GM18858 (cell line): Measurements from ENCODE around the gene SLCO2A1.

ENCODE experiments used
- ATAC-seq: cut with Tn5 transposase; IDR thresholded peaks from one replicate; pipeline ENCODE4 v1.9.1; 2021; ENCODE audit not compliant: unreplicated experiment

SLCO2A1 gene

GRCh38 chr3:134035836-134036235 lies 6.1 kb upstream of the SLCO2A1 start:
- no peak for ATAC-seq

DNA sequence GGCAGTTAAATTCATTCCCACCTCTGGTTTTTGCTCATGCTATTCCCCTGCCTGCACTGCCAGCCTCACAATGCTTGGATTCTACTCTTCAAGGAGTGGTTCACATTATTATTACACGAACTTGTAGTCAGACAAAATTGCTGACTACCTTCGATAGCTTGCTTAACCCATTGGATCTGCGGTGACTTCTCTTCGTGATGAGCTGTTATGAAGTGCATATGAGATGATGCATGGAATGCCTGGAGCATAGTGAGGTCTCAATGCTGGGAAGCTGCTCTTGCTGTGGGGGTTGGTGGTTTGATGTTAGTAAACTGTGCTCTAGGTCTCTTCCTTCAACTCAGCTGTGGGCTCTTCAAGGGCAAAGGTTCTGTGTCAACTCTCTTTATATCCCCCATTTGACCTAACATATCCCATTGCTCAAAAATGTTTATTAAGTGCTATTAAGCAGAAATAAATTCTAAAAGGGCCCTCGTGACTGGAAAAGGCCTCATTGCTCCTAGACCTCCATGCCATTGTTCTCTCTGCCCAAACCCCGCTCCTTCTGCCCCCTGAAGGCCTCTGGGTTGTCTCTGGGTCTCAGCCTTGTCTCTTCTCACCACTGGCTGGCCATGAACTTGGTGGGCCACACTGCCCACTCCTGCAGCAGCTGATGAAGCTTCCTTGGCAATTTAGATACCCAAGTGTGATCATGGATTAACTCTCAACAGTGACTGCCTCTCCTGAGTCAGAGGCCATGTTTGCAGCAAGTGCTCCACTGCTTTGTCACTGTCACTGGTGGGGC lies 4.5 kb upstream of the SLCO2A1 start:
- no peak for ATAC-seq

- ATAC-seq, result no peak
These were observed 3.7 kb upstream of the SLCO2A1 start for GRCh38 chr3:134033315-134033996.

GRCh38 chr3:134031348-134031915 lies 1.7 kb upstream of the SLCO2A1 start:
- no peak for ATAC-seq

- ATAC-seq, result no peak
These were observed 938 bp upstream of the SLCO2A1 start for GRCh38 chr3:134030379-134031347.

- ATAC-seq, result no peak
These were observed 430 bp downstream of the SLCO2A1 start for GRCh38 chr3:134029256-134029733.

DNA sequence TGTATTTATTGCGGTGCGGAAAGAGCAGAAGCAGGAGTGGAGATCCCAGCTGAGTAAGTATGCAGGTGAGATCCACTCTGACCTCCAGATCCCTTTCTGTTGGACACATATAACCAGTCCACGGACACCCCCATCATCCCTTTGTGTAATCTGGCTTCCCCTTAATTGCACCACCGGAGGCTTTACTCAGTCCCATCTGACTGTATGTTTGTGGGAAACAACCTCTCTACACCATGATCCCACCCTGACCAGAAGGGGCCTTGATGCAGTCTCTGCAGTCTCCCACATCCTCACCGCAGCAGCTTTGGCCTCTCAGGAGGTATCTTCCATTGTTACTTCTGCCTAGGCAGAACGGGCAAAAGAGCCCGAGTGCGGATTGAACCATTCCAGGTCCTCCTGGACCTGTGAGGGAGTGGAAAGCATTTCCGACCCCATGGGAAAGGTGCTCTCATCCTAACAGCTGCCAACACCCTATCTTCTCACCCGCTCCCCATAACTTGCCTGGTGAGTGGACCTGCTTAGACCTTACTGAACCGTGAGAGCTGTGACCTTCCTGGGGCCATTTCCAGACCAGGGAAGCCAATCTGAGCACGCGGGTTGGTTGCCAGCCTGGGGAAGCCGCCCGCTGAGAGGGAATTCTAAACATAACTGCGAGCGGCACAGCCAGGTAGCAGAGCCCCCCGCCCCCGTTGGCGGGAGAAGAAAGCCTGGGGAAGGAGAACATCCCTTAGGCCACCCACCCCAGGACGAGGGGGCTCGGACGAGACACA lies 1.1 kb downstream of the SLCO2A1 start:
- ATAC-seq, result no peak

DNA sequence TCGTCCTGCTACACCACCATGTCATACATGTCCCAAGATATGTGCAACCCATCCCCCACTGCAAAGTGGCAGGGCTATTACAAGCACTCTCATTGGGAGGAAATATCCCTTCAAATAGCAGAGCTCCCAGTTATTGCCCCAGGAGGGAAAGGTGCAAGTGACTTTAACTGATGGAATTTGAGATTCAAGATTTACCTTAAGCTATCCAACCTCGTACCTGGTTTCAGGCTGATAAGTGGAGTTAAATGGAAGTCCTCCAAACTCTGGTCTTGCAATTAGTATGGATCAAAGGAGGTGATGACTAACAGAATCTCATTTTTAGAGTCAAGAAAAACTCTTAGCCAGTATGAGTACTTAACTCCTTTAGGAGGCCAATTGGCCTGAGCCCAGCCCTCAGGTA lies 2.1 kb downstream of the SLCO2A1 start:
- no peak for ATAC-seq

- no peak for ATAC-seq
These were observed 9.5 kb downstream of the SLCO2A1 start for GRCh38 chr3:134020135-134020680.

DNA sequence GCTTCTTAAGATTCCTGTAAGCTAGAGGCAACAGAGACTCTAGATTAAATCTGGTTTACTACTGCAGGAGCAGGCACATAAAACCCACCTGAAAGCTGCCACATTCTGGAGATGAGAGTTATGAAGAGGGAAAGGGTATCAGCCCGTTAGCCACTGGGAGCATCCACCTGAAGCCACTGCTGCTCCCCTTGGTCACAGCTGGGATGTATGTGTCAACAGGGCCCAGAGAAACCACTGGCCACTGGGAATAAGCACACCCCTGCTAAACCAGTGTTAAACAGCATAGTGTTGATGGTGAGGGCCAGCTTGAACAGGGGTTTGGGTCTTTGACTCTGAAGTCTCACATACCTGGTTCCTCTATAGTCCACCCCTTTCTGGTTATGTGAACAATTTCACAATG lies 10.9 kb downstream of the SLCO2A1 start:
- no peak for ATAC-seq

DNA sequence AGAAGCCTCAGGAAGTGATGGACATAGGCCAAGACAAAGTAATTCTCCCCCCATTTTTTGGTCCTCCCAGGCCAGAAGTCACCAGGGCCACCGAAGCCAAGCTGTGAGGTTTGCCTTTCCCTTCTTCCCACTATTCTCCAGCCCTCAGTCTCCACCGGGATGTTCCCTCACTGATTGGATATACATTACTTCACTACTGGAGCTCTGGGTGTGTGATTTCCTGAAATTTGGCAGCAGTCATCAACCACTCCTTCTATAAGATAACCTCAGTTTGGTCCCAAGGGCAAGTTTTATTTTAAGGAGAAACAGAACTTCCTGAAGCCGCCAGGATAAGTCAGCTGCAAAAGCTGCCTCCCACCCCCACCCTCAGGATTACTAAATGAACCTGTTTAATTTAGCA lies 11.3 kb downstream of the SLCO2A1 start:
- no peak for ATAC-seq

- ATAC-seq, result no peak
These were observed 12.2 kb downstream of the SLCO2A1 start for GRCh38 chr3:134017490-134017889.

DNA sequence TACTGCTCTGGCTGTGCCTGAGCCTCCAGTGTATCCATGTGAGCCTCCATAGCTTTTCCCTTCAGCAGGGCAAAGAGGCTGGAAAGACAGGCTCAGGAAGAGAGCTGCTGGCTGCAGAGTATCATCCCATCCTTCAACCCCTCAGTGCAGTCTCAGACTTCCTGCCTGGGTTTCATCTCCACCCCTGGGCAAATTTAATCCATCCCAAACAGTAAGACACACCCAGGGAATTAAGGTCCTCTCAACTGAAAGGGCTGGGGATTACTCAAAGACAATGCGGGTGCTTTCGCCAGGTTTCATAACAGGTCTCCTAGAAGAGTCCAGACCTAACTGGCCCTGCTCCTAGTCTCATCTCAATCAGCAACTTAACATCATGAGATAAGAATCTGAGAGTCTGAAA lies 15.5 kb downstream of the SLCO2A1 start:
- ATAC-seq, result no peak

DNA sequence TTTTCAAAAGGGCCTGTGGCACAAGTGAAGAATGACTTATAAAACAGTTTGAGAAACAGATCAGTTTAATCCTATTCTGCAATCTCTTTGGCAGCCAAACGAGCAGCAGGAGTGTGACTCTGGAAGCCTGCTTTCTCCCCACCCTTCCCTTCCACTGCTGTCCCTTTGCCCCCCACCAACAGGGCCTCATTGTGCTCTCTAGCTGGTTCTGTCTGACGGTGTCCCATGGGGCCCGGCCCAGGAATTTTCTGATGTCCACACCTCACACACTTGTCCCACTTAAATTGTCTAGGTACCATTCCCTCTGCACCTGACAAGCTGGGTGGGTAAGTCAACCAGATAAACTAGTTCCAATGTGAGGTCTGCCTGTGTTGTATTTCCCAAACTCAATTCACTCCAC lies 16.4 kb downstream of the SLCO2A1 start:
- no peak for ATAC-seq

GRCh38 chr3:134009345-134010000 lies 20.3 kb downstream of the SLCO2A1 start:
- no peak for ATAC-seq

GRCh38 chr3:134008630-134009156 lies 21.0 kb downstream of the SLCO2A1 start:
- no peak for ATAC-seq

DNA sequence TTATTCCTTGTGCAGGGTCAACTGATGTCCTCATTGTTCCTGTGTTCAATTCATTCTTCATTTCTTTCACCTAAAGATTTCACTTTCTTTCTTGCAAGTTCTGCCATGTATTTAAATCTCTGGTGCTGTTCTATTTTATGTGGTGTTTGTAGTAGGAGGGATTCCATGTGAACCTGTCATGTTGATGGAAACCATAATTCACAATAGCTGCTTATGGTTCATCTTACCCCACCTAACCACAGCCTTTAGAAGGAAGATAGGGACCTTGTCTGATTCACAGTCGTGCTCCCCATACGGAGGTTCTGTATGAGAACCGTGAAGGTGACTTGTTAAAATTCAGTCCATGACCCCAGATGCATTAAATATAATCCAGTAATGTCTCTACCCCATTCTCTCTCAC lies 21.9 kb downstream of the SLCO2A1 start:
- ATAC-seq, result no peak

- ATAC-seq, result no peak
These were observed 24.9 kb downstream of the SLCO2A1 start for GRCh38 chr3:134004841-134005240.

- no peak for ATAC-seq
These were observed 26.7 kb downstream of the SLCO2A1 start for GRCh38 chr3:134003066-134003465.
